HepG2 (cell line): Measurements from ENCODE around the gene SYT7. TPM values are rescaled to one million over a fixed set of nuclear protein-coding genes. Genes with fewer than 3 reads are reported as not detected.
A peak's percentile ranks its signal among the peaks of the same experiment; 100 is the strongest.

ENCODE experiments used
- FOXJ3 ChIP-seq: sonication (generic); formaldehyde crosslinking; IDR thresholded peaks from 2 replicates; pipeline ENCODE4 v1.4.0; 2020; ENCODE audit warnings: missing genetic modification reagents, mild to moderate bottlenecking, borderline replicate concordance
- IRF1 ChIP-seq: sonication (generic); formaldehyde crosslinking; IDR thresholded peaks from 2 replicates; pipeline ENCODE4 v1.4.0; 2020; ENCODE audit warnings: low read depth, mild to moderate bottlenecking, missing genetic modification reagents
- NR3C1 ChIP-seq: sonication (generic); formaldehyde crosslinking; IDR thresholded peaks from 2 replicates; pipeline ENCODE4 v1.4.0; 2020; ENCODE audit warnings: missing genetic modification reagents
- PRDM10 ChIP-seq: sonication (generic); formaldehyde crosslinking; IDR thresholded peaks from 2 replicates; pipeline ENCODE4 v1.4.0; 2020; ENCODE audit warnings: low read depth, missing genetic modification reagents
- RXRB ChIP-seq: IDR thresholded peaks from 2 replicates; pipeline ENCODE4 v1.6.1; 2016; ENCODE audit warnings: borderline replicate concordance, missing genetic modification reagents, missing compliant biosample characterization
- SOX5 ChIP-seq: IDR thresholded peaks from 2 replicates; pipeline ENCODE4 v1.6.1; 2016; ENCODE audit warnings: borderline replicate concordance
- WIZ ChIP-seq: sonication (generic); formaldehyde crosslinking; IDR thresholded peaks from 2 replicates; pipeline ENCODE4 v1.5.1; 2020; ENCODE audit warnings: mild to moderate bottlenecking, missing genetic modification reagents
- ZBTB1 ChIP-seq: sonication (generic); formaldehyde crosslinking; IDR thresholded peaks from 2 replicates; pipeline ENCODE4 v1.4.0; 2020; ENCODE audit warnings: missing genetic modification reagents, borderline replicate concordance
- ZBTB40 ChIP-seq, 2 experiments: fragments of 450-650 bp in 1 of 2; sonication (generic) in 1 of 2; formaldehyde crosslinking in 1 of 2; IDR thresholded peaks; 2 replicates each; pipeline versions ENCODE4 v1.6.1 to v1.8.0; 2016 to 2022; ENCODE audit warnings: antibody characterized with exemption in 1 of 2, mild to moderate bottlenecking in 1 of 2, missing genetic modification reagents in 1 of 2
- ZFP62 ChIP-seq: sonication (generic); formaldehyde crosslinking; IDR thresholded peaks from 2 replicates; pipeline ENCODE4 v1.4.0; 2020; ENCODE audit warnings: missing genetic modification reagents
- ZNF12 ChIP-seq: sonication (generic); formaldehyde crosslinking; IDR thresholded peaks from 2 replicates; pipeline ENCODE4 v1.5.0; 2020; ENCODE audit warnings: missing genetic modification reagents
- ZNF740 ChIP-seq: sonication (generic); formaldehyde crosslinking; IDR thresholded peaks from 2 replicates; pipeline ENCODE4 v1.4.0; 2020; ENCODE audit warnings: missing genetic modification reagents
- polyA plus RNA-seq, 8 experiments: library from polyadenylated mRNA; depleted of rRNA in 3 of 8; stranded (reverse) in 7 of 8; unstranded in 1 of 8; fragments of >200 nt; fragmentation: Illumina TruSeq in 4 of 8; extraction: Trizol in 4 of 8; gene quantifications; 2 replicates each; pipeline versions ENCODE4 v1.2.1 to v1.2.3, GENCODE V29; 2011 to 2016; ENCODE audit warnings: low read depth in 4 of 8, missing spikeins in 1 of 8, mixed read lengths in 1 of 8; ENCODE audit not compliant: insufficient read depth in 1 of 8
- total RNA-seq, 5 experiments: library from RNA; depleted of rRNA; stranded (reverse); fragments of >200 nt; fragmentation: Illumina TruSeq; extraction: Trizol; gene quantifications; 2 replicates each; pipeline ENCODE4 v1.2.3, GENCODE V29; 2016; ENCODE audit warnings: low read depth in 1 of 5

SYT7 gene
- total and polyA plus RNA-seq, 2 of the 13 experiments (the other 11 are each of a cell fraction or from before 2014, with no cell fraction given): 1.4 to 4.4 TPM

- TF ChIP-seq PRDM10 (CRISPR knock-in tag): 0 out of 2 replicates have a peak, but pooled peaks have one; percentile 63
- TF ChIP-seq RXRB (CRISPR knock-in tag): peak; percentile 97
- no peak for TF ChIP-seq IRF1 (CRISPR knock-in tag)
- TF ChIP-seq SOX5 (CRISPR knock-in tag): peak; percentile 49; the same call in 1 of the 2 replicates
- TF ChIP-seq ZBTB1 (CRISPR knock-in tag): no peak
- TF ChIP-seq ZBTB40 (IDR thresholded peaks at IDR 0.05): no peak
- no peak; the same call in 1 of the 2 replicates for TF ChIP-seq ZBTB40 (CRISPR knock-in tag; IDR thresholded peaks at IDR 0.05)
- TF ChIP-seq FOXJ3 (CRISPR knock-in tag): no peak
- TF ChIP-seq NR3C1: no peak
- TF ChIP-seq ZNF12 (CRISPR knock-in tag): no peak
- no peak for TF ChIP-seq WIZ
- no peak for TF ChIP-seq ZNF740 (CRISPR knock-in tag)
- TF ChIP-seq ZFP62: no peak
Observed at GRCh38 chr11:61577383-61578118, 3.3 kb downstream of the SYT7 start (continued).
